ENCODE data around the gene MMP28. TPM values are rescaled to one million over a fixed set of nuclear protein-coding genes. Genes with fewer than 3 reads are reported as not detected.
A peak's percentile ranks its signal among the peaks of the same experiment; 100 is the strongest.

Gene MMP28
- total and polyA plus RNA-seq, 2 of the 4 experiments (the other 2 are of a cell fraction), result 0.18 TPM; not detected in 1

- no peak overlapping the region for H4K8ac ChIP-seq (ENCODE audit: low read depth in 2 of 2, low read length in 2 of 2)
- H2AK5ac ChIP-seq (ENCODE audit: low read depth, low read length), result no peak overlapping the region
- ATAC-seq (ENCODE audit: low read depth), result peak; percentile 51
- H2BK15ac ChIP-seq (ENCODE audit: low read depth, low read length), result no peak overlapping the region
- H3K14ac ChIP-seq (replicated peaks; ENCODE audit: low read depth, low read length), result no peak overlapping the region
- no peak overlapping the region for H4K91ac ChIP-seq (ENCODE audit: insufficient read depth, low read depth, low read length)
- H4K5ac ChIP-seq (ENCODE audit: low read depth, low read length), result no peak overlapping the region
- H3K4ac ChIP-seq (ENCODE audit: low read depth, low read length), result no peak overlapping the region
- H3K27ac ChIP-seq (ENCODE audit: insufficient read depth, low read length), result no peak overlapping the region
- in situ Hi-C loops (cut with MboI; ENCODE audit: low sequenced_read_pairs), result no loop called here
- no peaks in the 10 kb centered on the region for H3K9me3 ChIP-seq (ENCODE audit: control insufficient read depth, insufficient read depth, low read length)
- peak; percentile 9 for DNase-seq
- H3K36me3 ChIP-seq (ENCODE audit: control insufficient read depth, insufficient read depth, low read length), result peaks cover 9% of the 10 kb centered on the region
- dilution Hi-C loops (cut with HindIII; ENCODE audit: low sequenced_read_pairs, unreplicated experiment), result no loop called here
- no peak overlapping the region for H3K23ac ChIP-seq (ENCODE audit: low read depth, low read length)
- no peak overlapping the region for H3K56ac ChIP-seq (ENCODE audit: extremely low read depth, insufficient read depth, low read length)
- TF ChIP-seq RFX5 (IDR thresholded peaks at IDR 0.05; ENCODE audit: low read depth, low read length) (no peak), SMC3 (IDR thresholded peaks at IDR 0.05; ENCODE audit: low read depth, low read length) (no peak), ELK1 (IDR thresholded peaks at IDR 0.05; ENCODE audit: borderline replicate concordance, low read depth, low read length) (no peak), POLR2A (IDR thresholded peaks at IDR 0.05; ENCODE audit: low read depth, low read length) (no peak), RAD21 (IDR thresholded peaks at IDR 0.05; ENCODE audit: low read length) (no peak), MAFK (IDR thresholded peaks at IDR 0.05; ENCODE audit: low read depth, low read length) (no peak), USF2 (IDR thresholded peaks at IDR 0.05; ENCODE audit: low read depth, low read length) (no peak), MXI1 (IDR thresholded peaks at IDR 0.05; ENCODE audit: borderline replicate concordance, low read depth, low read length) (no peak), RCOR1 (IDR thresholded peaks at IDR 0.05; ENCODE audit: insufficient replicate concordance, low read length) (no peak), CTCF (conservative IDR thresholded peaks at IDR 0.05; ENCODE audit: low read depth, low read length) (no peak), BHLHE40 (IDR thresholded peaks at IDR 0.05; ENCODE audit: low read depth, low read length) (no peak), CEBPB (IDR thresholded peaks at IDR 0.05; ENCODE audit: low read depth, low read length) (no peak), MAZ (IDR thresholded peaks at IDR 0.05; ENCODE audit: borderline replicate concordance, low read depth, low read length) (no peak)
- no peak overlapping the region for H2AK9ac ChIP-seq (replicated peaks; ENCODE audit: low read depth, low read length, poor library complexity)
- no peak overlapping the region for H2BK5ac ChIP-seq (ENCODE audit: low read depth, low read length, poor library complexity, severe bottlenecking)
- H4K20me1 ChIP-seq (ENCODE audit: insufficient read depth, low read length), result peaks cover 16% of the 10 kb centered on the region; the same call in 1 of the 2 replicates
- H3K9ac ChIP-seq (ENCODE audit: low read depth, low read length), result no peak overlapping the region
- no peak overlapping the region for H3K18ac ChIP-seq (ENCODE audit: low read depth, low read length)
- BruUV-seq (replicated peaks), result no TSS peak
- peaks cover 9% of the 10 kb centered on the region for H3K9me1 ChIP-seq (ENCODE audit: insufficient read depth, low read length)
- CTCF ChIA-PET, result no interaction called here
- H2BK120ac ChIP-seq (ENCODE audit: low read depth, low read length), result no peak overlapping the region
- WGBS, 2 experiments (ENCODE audit: extremely low coverage in 2 of 2, insufficient read length in 1 of 2), result no CpG with 5 or more reads among the region's 2 CpGs
- H3K27me3 ChIP-seq (ENCODE audit: control insufficient read depth, insufficient read depth, low read length), result no peaks in the 10 kb centered on the region
- peaks cover 10 to 32% of the 10 kb centered on the region in 2 experiments for H3K79me1 ChIP-seq (ENCODE audit: low read depth in 1 of 2, low read length in 2 of 2)
- no peak overlapping the region for H3K4me2 ChIP-seq (ENCODE audit: low read depth, low read length)
- intact Hi-C loops (cut with micrococcal nuclease), result no loop called here
- no peak overlapping the region for H2BK20ac ChIP-seq (ENCODE audit: low read depth, low read length)
- peaks cover 7% of the 10 kb centered on the region for H3K4me1 ChIP-seq (ENCODE audit: control insufficient read depth, insufficient read depth, low read length)
- no peak overlapping the region for H3K4me3 ChIP-seq (ENCODE audit: insufficient read depth, low read depth, low read length)
- H2AFZ ChIP-seq (replicated peaks; ENCODE audit: low read length, poor library complexity), result no peak overlapping the region
- POLR2A ChIA-PET (ENCODE audit: unreplicated experiment), result no interaction called here
Observed at GRCh38 chr17:35717475-35717874, 78.0 kb downstream of the MMP28 start.

All from IMR-90 (cell line).